GM21423 (cell line): ENCODE measurements around the gene FAM186B.

Experiments
- ATAC-seq: cut with Tn5 transposase; IDR thresholded peaks from one replicate; pipeline ENCODE4 v1.9.1; 2021; ENCODE audit warnings: mild to moderate bottlenecking, moderate library complexity; ENCODE audit not compliant: unreplicated experiment

FAM186B gene

DNA sequence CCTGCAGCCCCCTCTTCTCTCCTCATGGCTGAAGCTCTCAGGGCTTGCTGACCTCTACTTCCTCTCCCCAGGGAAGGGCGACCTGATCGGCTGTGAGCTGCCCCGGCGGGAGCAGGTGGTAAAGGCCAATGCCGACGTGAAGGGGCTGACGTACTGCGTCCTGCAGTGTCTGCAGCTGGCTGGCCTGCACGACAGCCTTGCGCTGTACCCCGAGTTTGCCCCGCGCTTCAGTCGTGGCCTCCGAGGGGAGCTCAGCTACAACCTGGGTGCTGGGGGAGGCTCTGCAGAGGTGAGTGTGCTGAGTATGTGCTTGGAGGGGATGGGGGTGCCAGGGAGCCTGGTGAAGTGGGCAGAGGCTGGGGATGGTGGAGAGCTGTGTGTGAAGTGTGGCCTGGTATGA, 51.2 kb downstream of the FAM186B start:
- ATAC-seq: no peak

GRCh38 chr12:49553512-49554088, 51.8 kb downstream of the FAM186B start:
- ATAC-seq: no peak

- ATAC-seq: no peak
Measured at GRCh38 chr12:49552899-49553298, 52.5 kb downstream of the FAM186B start.

DNA sequence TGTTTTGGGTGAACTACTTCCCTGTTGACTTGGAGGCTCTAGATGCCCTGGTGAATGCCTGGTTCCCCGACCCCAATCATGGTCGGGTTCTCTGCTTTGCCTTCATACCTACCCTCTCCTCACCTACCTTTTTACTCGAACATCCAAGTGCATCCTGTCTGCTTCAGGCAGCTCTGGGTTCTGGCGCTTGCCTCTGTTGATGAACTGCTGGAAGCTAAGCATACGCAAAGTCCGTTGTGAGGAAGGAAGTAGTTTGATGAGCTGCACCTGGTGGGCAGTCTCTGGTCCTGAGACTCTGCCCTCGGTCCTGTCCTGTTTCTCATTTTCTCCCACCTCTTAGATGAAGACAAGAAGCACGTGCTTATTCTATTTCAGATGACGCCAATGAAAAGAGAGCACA, 53.0 kb downstream of the FAM186B start:
- no peak for ATAC-seq

DNA sequence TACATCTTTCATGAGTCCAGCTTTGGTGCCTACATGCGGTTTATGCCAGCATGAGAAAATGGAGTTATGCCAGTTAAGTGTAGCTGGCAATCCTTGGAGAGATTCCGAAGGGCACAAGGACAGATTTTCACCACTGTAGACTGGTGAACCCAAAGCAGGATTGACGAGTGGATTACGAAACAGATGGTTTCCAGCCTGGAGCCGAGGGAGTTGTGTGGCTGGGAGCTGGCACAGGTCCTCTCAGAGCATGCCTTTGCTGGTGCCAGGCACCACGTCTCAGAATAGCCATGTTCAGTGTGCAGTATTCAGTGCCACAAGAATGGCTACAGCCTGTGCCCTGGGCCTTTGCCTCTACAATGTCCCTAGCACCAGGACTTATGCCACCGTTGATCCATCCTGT, 53.4 kb downstream of the FAM186B start:
- no peak for ATAC-seq

DNA sequence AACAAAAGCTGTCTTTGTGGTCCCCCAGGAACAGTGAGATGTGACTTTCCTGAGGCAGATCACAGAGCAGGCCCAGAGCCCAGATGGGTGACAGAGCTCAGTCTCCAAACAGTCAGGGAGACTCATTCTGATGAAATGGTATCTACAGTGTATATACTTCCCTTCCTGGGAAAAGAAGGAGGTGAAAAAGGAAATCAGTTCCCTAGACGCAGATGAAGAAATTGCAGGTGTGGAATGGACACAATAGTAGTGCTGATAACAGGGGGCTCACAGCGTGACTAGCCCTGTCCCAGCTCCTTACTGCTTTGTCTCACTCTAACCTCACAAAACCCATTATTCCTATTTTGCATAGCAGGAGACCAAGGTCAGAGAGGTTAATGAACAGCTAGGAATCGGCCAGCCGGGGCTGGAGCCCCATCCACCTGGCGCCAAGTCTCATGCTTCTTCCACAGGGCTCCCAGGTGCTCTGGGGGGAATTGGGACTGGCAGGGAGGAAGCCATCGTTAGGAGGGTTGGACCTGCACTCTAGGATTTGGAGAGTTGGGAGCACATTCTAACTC, 54.7 kb downstream of the FAM186B start:
- no peak for ATAC-seq

GRCh38 chr12:49549735-49550692, 55.4 kb downstream of the FAM186B start:
- ATAC-seq: no peak

DNA sequence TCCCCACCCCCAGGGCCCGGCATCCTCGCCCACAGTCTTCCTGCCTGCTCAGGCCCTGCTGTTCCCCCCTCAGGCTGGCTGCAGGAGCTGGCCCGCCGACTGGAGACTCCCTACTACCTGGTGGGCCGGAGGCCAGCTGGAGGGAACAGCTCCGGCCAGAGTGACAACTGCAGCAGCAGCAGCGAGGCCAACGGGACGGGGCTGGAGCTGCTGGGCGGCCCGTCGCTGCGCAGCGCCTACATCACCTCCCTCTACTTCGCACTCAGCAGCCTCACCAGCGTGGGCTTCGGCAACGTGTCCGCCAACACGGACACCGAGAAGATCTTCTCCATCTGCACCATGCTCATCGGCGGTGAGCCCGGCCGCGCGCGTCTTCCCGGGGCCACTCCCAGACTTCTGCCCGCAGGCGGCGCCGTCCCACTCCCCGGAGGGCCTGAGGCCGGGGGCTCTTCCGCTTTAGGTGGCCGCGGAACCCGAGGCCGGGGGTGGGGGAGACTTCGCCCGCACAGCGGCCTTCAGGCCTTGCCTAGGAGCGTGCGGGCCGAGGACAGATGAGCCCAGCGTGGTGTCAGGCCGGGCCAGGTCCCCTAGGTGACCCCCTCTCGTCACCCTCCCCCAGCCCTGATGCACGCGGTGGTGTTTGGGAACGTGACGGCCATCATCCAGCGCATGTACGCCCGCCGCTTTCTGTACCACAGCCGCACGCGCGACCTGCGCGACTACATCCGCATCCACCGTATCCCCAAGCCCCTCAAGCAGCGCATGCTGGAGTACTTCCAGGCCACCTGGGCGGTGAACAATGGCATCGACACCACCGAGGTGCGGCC, 56.4 kb downstream of the FAM186B start:
- ATAC-seq: no peak

DNA sequence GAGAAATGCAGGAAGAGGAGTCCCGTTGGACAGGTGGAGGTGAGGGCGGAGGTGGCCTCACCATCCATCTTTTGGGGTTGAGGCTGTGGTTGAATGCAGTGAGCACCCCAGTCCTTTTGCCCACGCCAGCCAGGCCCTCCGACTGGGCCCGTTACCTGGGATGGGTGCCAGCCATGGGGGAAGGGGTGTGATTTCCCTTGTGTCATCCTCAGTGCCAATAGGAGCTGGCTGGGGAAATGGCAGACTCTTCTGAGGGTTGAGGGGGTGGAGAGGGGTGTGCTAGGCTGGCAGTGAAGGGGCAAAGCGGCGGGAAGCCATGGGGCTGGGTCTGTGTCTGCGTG, 57.0 kb downstream of the FAM186B start:
- no peak for ATAC-seq

- no peak for ATAC-seq
Measured at GRCh38 chr12:49547090-49547690, 58.2 kb downstream of the FAM186B start.

GRCh38 chr12:49546481-49546880, 59.0 kb downstream of the FAM186B start:
- ATAC-seq: no peak

DNA sequence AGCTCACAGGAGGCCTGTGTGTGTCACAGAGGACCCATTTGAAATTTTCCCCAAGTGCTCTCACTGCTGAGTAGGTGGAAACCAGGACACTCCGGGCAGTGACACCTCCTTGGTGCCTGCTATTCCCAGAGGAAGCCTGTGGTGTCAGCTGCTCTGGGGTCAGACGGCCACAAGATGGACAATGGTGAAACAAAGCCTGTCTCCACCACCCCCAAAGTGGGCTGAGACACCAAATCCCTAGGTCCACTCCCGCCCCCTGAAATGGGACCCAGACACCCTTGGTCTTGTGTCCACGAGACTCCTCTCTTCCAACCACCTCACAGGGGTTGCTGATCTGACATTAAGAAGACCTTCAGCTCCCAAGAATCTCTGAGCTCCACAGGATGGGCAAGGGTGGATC, 59.6 kb downstream of the FAM186B start:
- no peak for ATAC-seq

GRCh38 chr12:49543914-49544815, 61.3 kb downstream of the FAM186B start:
- ATAC-seq: no peak

DNA sequence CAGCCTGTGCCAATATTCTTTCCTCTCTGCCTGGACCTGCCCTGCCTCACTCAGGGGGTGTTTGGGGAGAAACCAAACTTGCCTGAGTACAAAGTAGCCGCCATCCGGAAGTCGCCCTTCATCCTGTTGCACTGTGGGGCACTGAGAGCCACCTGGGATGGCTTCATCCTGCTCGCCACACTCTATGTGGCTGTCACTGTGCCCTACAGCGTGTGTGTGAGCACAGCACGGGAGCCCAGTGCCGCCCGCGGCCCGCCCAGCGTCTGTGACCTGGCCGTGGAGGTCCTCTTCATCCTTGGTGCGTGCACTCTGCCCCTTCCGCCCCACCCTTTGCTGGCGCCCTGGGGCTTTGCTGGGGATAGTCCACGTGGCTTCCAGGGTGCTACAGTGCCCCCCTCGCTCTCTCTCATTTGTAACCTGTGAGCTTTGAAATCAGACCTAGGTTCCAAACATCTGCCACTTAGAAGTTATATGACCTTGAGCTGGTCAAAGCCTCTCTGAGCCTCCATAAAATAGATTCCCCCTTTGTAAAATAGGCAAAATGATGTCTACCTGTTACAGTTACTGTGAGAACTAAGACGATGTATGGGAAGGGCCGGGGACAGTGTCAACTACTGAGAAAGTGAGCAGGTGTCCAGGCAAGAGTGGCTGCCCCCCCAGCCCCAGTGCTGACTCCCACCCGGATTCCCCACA, 62.1 kb downstream of the FAM186B start:
- ATAC-seq: no peak

GRCh38 chr12:49542592-49543160, 62.8 kb downstream of the FAM186B start:
- ATAC-seq: no peak

- ATAC-seq: no peak
Measured at GRCh38 chr12:49541911-49542505, 63.4 kb downstream of the FAM186B start.

DNA sequence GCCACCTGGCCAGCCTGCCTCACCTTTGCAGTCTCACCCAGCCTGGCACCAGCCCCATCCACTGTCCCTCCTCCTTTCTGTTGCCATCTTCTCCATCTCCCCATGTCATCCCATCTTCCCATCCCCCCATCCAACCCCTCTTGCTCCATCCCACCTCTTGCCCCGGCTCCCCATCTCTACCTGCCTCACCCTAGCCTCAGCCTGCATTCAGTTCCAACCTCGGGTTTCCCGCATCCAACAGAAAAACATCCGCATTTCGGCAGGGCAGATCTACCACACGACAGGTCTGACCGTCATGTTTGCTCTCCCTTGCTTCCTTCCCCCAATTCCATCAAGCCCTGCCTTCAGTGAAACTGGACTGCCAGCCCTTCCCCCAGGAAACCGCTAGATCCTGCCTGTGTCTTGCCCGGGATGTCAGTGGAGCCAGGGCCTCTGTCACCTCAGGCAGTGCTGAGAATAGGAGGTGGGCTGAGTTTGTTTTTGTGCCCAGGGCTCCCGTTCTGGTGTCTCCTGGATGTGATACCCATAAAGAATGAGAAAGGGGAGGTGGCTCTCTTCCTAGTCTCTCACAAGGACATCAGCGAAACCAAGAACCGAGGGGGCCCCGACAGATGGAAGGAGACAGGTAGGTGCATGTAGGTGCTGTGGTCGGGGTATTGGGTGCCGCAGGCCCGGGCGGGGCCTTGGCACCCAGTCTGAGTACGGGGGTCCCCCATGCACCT, 64.1 kb downstream of the FAM186B start:
- ATAC-seq: no peak
